ENCODE results near the gene CUL7. TPM values are rescaled to one million over a fixed set of nuclear protein-coding genes. Genes with fewer than 3 reads are reported as not detected.

Gene CUL7
- total and polyA plus RNA-seq, 2 donors (not counting 1 experiment from before 2014, with no cell fraction given) = 21.4 to 60.3 TPM

GRCh38 chr6:43078691-43079090 is 25.0 kb upstream of the CUL7 start:
- no peak overlapping the region for H3K4me2 ChIP-seq (ENCODE audit: extremely low read depth, insufficient read depth, low read length)
- peak overlapping the region in 2 of 4 experiments; percentile 69 to 82 for H3K4me3 ChIP-seq (replicated peaks in 1 of 4; ENCODE audit: control extremely low read depth in 1 of 4, insufficient read depth in 1 of 4, low read depth in 3 of 4, low read length in 4 of 4)
- H3K4me1 ChIP-seq (ENCODE audit: control insufficient read depth, extremely low read depth, insufficient read depth, low read length) = peaks cover 18% of the 10 kb centered on the region
- peaks cover 13% of the 10 kb centered on the region for H3K79me2 ChIP-seq (ENCODE audit: control insufficient read depth, insufficient read depth, low read length)
- no peaks in the 10 kb centered on the region for H3K9me3 ChIP-seq (ENCODE audit: control insufficient read depth, insufficient read depth, low read depth, low read length)
- no peak for TF ChIP-seq EZH2 (IDR thresholded peaks at IDR 0.05; ENCODE audit: low read length, missing control alignments)
- TF ChIP-seq CTCF (conservative IDR thresholded peaks at IDR 0.05 in 1 of 2, IDR thresholded peaks at IDR 0.05 in 1 of 2; ENCODE audit: low read depth in 1 of 2, low read length in 2 of 2) = no peak
- peak; percentile 82 to 86 for DNase-seq (ENCODE audit: low read depth in 2 of 2)
- no peak overlapping the region for H3K9ac ChIP-seq (ENCODE audit: insufficient read depth, low read length)
- peaks cover 2% of the 10 kb centered on the region for H3K36me3 ChIP-seq (ENCODE audit: control insufficient read depth, insufficient read depth, low read length)
- no peak overlapping the region for H2AFZ ChIP-seq (ENCODE audit: low read length)
- no peaks in the 10 kb centered on the region for H4K20me1 ChIP-seq (ENCODE audit: control insufficient read depth, extremely low read depth, insufficient read depth, low read length)
- no peaks in the 10 kb centered on the region for H3K27me3 ChIP-seq (ENCODE audit: control insufficient read depth, insufficient read depth, low read length)
- no peak overlapping the region for H3K27ac ChIP-seq (ENCODE audit: insufficient read depth, low read length)

GRCh38 chr6:43077981-43078511 is 24.4 kb upstream of the CUL7 start:
- Histone ChIP-seq H4K20me1 (ENCODE audit: control insufficient read depth, extremely low read depth, insufficient read depth, low read length) (no peaks in the 10 kb centered on the region), H3K9ac (ENCODE audit: insufficient read depth, low read length) (no peak overlapping the region), H3K4me2 (ENCODE audit: extremely low read depth, insufficient read depth, low read length) (peak overlapping the region; percentile 83), H3K79me2 (ENCODE audit: control insufficient read depth, insufficient read depth, low read length) (peaks cover 8% of the 10 kb centered on the region), H3K36me3 (ENCODE audit: control insufficient read depth, insufficient read depth, low read length) (peaks cover 2% of the 10 kb centered on the region), H3K27ac (ENCODE audit: insufficient read depth, low read length) (peak overlapping the region; percentile 3), H3K4me1 (ENCODE audit: control insufficient read depth, extremely low read depth, insufficient read depth, low read length) (peaks cover 18% of the 10 kb centered on the region), H2AFZ (ENCODE audit: low read length) (no peak overlapping the region), H3K4me3 (replicated peaks in 1 of 4; ENCODE audit: control extremely low read depth in 1 of 4, insufficient read depth in 1 of 4, low read depth in 3 of 4, low read length in 4 of 4) (peak overlapping the region in 3 of 4 experiments; percentile 69 to 82 (median 75)), H3K27me3 (ENCODE audit: control insufficient read depth, insufficient read depth, low read length) (no peaks in the 10 kb centered on the region), H3K9me3 (ENCODE audit: control insufficient read depth, insufficient read depth, low read depth, low read length) (no peaks in the 10 kb centered on the region)
- DNase-seq (ENCODE audit: low read depth in 2 of 2) = peak; percentile 49 to 62
- TF ChIP-seq EZH2 (IDR thresholded peaks at IDR 0.05; ENCODE audit: low read length, missing control alignments) (no peak), CTCF (conservative IDR thresholded peaks at IDR 0.05 in 1 of 2, IDR thresholded peaks at IDR 0.05 in 1 of 2; ENCODE audit: low read depth in 1 of 2, low read length in 2 of 2) (no peak)

GRCh38 chr6:43077333-43077809 is 23.7 kb upstream of the CUL7 start:
- DNase-seq (ENCODE audit: low read depth in 2 of 2) = no peak
- Histone ChIP-seq H3K4me3 (replicated peaks in 1 of 4; ENCODE audit: control extremely low read depth in 1 of 4, insufficient read depth in 1 of 4, low read depth in 3 of 4, low read length in 4 of 4) (peak overlapping the region; percentile 69 to 83 (median 78)), H3K79me2 (ENCODE audit: control insufficient read depth, insufficient read depth, low read length) (peaks cover 6% of the 10 kb centered on the region), H3K9ac (ENCODE audit: insufficient read depth, low read length) (peak overlapping the region; percentile 84), H3K4me2 (ENCODE audit: extremely low read depth, insufficient read depth, low read length) (peak overlapping the region; percentile 83), H2AFZ (ENCODE audit: low read length) (no peak overlapping the region), H3K27ac (ENCODE audit: insufficient read depth, low read length) (peak overlapping the region; percentile 63), H3K36me3 (ENCODE audit: control insufficient read depth, insufficient read depth, low read length) (peaks cover 2% of the 10 kb centered on the region), H3K27me3 (ENCODE audit: control insufficient read depth, insufficient read depth, low read length) (no peaks in the 10 kb centered on the region), H4K20me1 (ENCODE audit: control insufficient read depth, extremely low read depth, insufficient read depth, low read length) (no peaks in the 10 kb centered on the region), H3K9me3 (ENCODE audit: control insufficient read depth, insufficient read depth, low read depth, low read length) (no peaks in the 10 kb centered on the region), H3K4me1 (ENCODE audit: control insufficient read depth, extremely low read depth, insufficient read depth, low read length) (peaks cover 18% of the 10 kb centered on the region)
- TF ChIP-seq EZH2 (IDR thresholded peaks at IDR 0.05; ENCODE audit: low read length, missing control alignments) (no peak), CTCF (conservative IDR thresholded peaks at IDR 0.05 in 1 of 2, IDR thresholded peaks at IDR 0.05 in 1 of 2; ENCODE audit: low read depth in 1 of 2, low read length in 2 of 2) (no peak)
